ENCODE results near the gene DACT2. TPM values are rescaled to one million over a fixed set of nuclear protein-coding genes. Genes with fewer than 3 reads are reported as not detected.

DACT2 gene
- total and polyA plus RNA-seq, 10 of the 15 experiments (the other 5 are each of a cell fraction or from before 2014, with no cell fraction given), result not detected

DNA sequence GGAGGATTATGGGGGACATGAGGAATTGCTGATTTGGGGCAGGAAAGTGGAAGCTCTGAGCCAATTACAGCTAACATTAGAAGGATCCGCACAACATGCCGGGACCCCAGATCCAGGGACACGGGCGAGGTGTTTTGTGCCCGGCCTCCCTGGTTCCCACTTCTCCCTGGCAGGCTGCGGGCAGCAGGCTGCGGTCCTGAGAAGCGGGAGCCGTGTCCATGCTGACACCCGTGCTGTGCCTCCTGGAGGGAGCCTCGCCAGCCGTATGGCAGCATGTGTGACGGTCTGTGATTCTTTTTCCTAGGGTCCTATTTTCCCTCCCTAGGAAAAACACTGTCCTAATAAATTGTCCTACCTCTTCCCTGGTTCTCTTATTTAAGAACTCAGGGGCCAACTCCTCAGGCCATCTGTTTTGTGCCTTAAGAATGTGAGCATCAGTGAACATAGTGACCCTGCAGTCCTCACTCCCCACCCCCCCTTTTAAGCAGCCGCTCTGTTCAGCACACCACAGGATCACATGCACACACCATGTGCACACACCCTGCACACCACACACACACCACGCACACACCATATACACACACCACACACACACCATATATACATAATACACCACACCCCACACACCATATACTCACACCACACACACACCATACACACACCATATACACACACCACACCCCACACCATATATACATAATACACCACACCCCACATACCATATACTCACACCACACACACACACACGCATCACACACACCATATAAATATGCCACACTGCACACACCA is 49.9 kb downstream of the DACT2 start:
- Histone ChIP-seq H3K9me3 (replicated peaks; ENCODE audit: control insufficient read depth, insufficient read depth, low read length) (no peaks in the 10 kb centered on the region; the same call in 2 of the 3 replicates), H3K79me2 (ENCODE audit: control insufficient read depth, insufficient read depth, low read length) (no peaks in the 10 kb centered on the region), H4K20me1 (ENCODE audit: control insufficient read depth, insufficient read depth) (no peaks in the 10 kb centered on the region), H2AFZ (ENCODE audit: control insufficient read depth, low read depth, low read length) (no peak overlapping the region), H3K27me3 (replicated peaks in 1 of 2; ENCODE audit: control insufficient read depth in 2 of 2, insufficient read depth in 2 of 2, low read length in 1 of 2) (no peaks in the 10 kb centered on the region), H3K4me2 (ENCODE audit: control insufficient read depth, insufficient read depth) (no peak overlapping the region), H3K4me1 (ENCODE audit: control insufficient read depth, insufficient read depth, low read length) (no peaks in the 10 kb centered on the region), H3K4me3 (no peak overlapping the region), H3K9ac (ENCODE audit: control insufficient read depth, insufficient read depth, low read length) (no peak overlapping the region), H3K36me3 (ENCODE audit: control insufficient read depth in 2 of 2, insufficient read depth in 2 of 2, low read length in 1 of 2) (no peaks in the 10 kb centered on the region), H3K27ac (ENCODE audit: control insufficient read depth, insufficient read depth) (no peak overlapping the region)
- ChIA-PET POLR2A (no interaction called here), RAD21 (ENCODE audit: unreplicated experiment) (no interaction called here), SMC1A (ENCODE audit: uncharacterized antibody, unreplicated experiment) (no interaction called here), CTCF (no interaction called here)
- intact Hi-C loops (cut with micrococcal nuclease; ENCODE audit: unreplicated experiment), result no loop called here
- TF ChIP-seq, protein P1, sequence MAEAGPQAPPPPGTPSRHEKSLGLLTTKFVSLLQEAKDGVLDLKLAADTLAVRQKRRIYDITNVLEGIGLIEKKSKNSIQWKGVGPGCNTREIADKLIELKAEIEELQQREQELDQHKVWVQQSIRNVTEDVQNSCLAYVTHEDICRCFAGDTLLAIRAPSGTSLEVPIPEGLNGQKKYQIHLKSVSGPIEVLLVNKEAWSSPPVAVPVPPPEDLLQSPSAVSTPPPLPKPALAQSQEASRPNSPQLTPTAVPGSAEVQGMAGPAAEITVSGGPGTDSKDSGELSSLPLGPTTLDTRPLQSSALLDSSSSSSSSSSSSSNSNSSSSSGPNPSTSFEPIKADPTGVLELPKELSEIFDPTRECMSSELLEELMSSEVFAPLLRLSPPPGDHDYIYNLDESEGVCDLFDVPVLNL (IDR thresholded peaks at IDR 0.05; ENCODE audit: low read depth, low read length), result no peak
- TF ChIP-seq KDM1A (IDR thresholded peaks at IDR 0.05; ENCODE audit: borderline replicate concordance), result no peak
- TF ChIP-seq EP300 (IDR thresholded peaks at IDR 0.05; ENCODE audit: borderline replicate concordance in 1 of 2, control insufficient read depth in 1 of 2, low read depth in 2 of 2, low read length in 2 of 2), result no peak
- no peak for TF ChIP-seq HDAC6 (IDR thresholded peaks at IDR 0.05; ENCODE audit: unreplicated experiment)
- no peak for TF ChIP-seq POLR2A (IDR thresholded peaks at IDR 0.05; ENCODE audit: low read depth, low read length)
- TF ChIP-seq NFYA (IDR thresholded peaks at IDR 0.05; ENCODE audit: borderline replicate concordance, low read depth, low read length), result no peak
- no peak for FAIRE-seq
- no peak for ATAC-seq
- no peak for DNase-seq (ENCODE audit: low read depth, low spot score)
- in situ Hi-C loops (cut with MboI), result no loop called here
- no TSS peak for BruUV-seq (replicated peaks)
- 55% methylated on average over 16 of the region's 16 CpGs for WGBS (ENCODE audit: insufficient coverage, insufficient replicate concordance, low lambda C conversion rate, missing lambda C conversion rate)
